ENCODE measurements around the gene SLC7A7.

The SLC7A7 gene

GRCh38 chr14:22850944-22851764 lies 35.9 kb upstream of the SLC7A7 start:
- WGBS, result 88% methylated on average over 9 of the region's 9 CpGs
- Histone ChIP-seq H3K9ac (ENCODE audit: low read depth, low read length) (no peak overlapping the region), H3K27ac (ENCODE audit: low read depth, low read length) (no peak overlapping the region), H3K4me3 (ENCODE audit: low read length) (no peak overlapping the region), H3K27me3 (ENCODE audit: insufficient read depth, low read length) (no peaks in the 10 kb centered on the region), H3K36me3 (ENCODE audit: insufficient read depth, low read length) (0 out of 2 replicates have a peak, but pooled peaks cover 4% of the 10 kb centered on the region), H3K9me3 (ENCODE audit: insufficient read depth, low read depth, low read length) (no peaks in the 10 kb centered on the region), H3K4me1 (ENCODE audit: insufficient read depth, low read length) (peaks cover 24% of the 10 kb centered on the region)

GRCh38 chr14:22849212-22849819 lies 34.1 kb upstream of the SLC7A7 start:
- H3K9me3 ChIP-seq (ENCODE audit: insufficient read depth, low read depth, low read length), result no peaks in the 10 kb centered on the region
- no peaks in the 10 kb centered on the region for H3K27me3 ChIP-seq (ENCODE audit: insufficient read depth, low read length)
- no peak overlapping the region for H3K27ac ChIP-seq (ENCODE audit: low read depth, low read length)
- H3K4me1 ChIP-seq (ENCODE audit: insufficient read depth, low read length), result peaks cover 24% of the 10 kb centered on the region
- WGBS, result 78% methylated on average over 16 of the region's 19 CpGs
- no peak overlapping the region for H3K9ac ChIP-seq (ENCODE audit: low read depth, low read length)
- H3K4me3 ChIP-seq (ENCODE audit: low read length), result no peak overlapping the region
- H3K36me3 ChIP-seq (ENCODE audit: insufficient read depth, low read length), result peaks cover 20% of the 10 kb centered on the region

GRCh38 chr14:22848351-22849164 lies 33.3 kb upstream of the SLC7A7 start:
- H3K9me3 ChIP-seq (ENCODE audit: insufficient read depth, low read depth, low read length), result no peaks in the 10 kb centered on the region
- H3K36me3 ChIP-seq (ENCODE audit: insufficient read depth, low read length), result peaks cover 27% of the 10 kb centered on the region
- H3K27ac ChIP-seq (ENCODE audit: low read depth, low read length), result 0 out of 2 replicates have a peak overlapping the region, but pooled peaks have one; percentile 16
- H3K27me3 ChIP-seq (ENCODE audit: insufficient read depth, low read length), result no peaks in the 10 kb centered on the region
- peaks cover 24% of the 10 kb centered on the region for H3K4me1 ChIP-seq (ENCODE audit: insufficient read depth, low read length)
- H3K4me3 ChIP-seq (ENCODE audit: low read length), result no peak overlapping the region
- 0 out of 2 replicates have a peak overlapping the region, but pooled peaks have one; percentile 0 for H3K9ac ChIP-seq (ENCODE audit: low read depth, low read length)
- 67% methylated on average over 11 of the region's 12 CpGs for WGBS

GRCh38 chr14:22847661-22848341 lies 32.6 kb upstream of the SLC7A7 start:
- WGBS, result 77% methylated on average over 14 of the region's 14 CpGs
- Histone ChIP-seq H3K9ac (ENCODE audit: low read depth, low read length) (no peak overlapping the region), H3K27ac (ENCODE audit: low read depth, low read length) (0 out of 2 replicates have a peak overlapping the region, but pooled peaks have one; percentile 16)

GRCh38 chr14:22846811-22847307 lies 31.6 kb upstream of the SLC7A7 start:
- no peaks in the 10 kb centered on the region for H3K27me3 ChIP-seq (ENCODE audit: insufficient read depth, low read length)
- H3K4me3 ChIP-seq (ENCODE audit: low read length), result no peak overlapping the region
- H3K27ac ChIP-seq (ENCODE audit: low read depth, low read length), result no peak overlapping the region
- no peak overlapping the region for H3K9ac ChIP-seq (ENCODE audit: low read depth, low read length)
- no peaks in the 10 kb centered on the region for H3K9me3 ChIP-seq (ENCODE audit: insufficient read depth, low read depth, low read length)
- H3K4me1 ChIP-seq (ENCODE audit: insufficient read depth, low read length), result peaks cover 19% of the 10 kb centered on the region
- peaks cover 43% of the 10 kb centered on the region for H3K36me3 ChIP-seq (ENCODE audit: insufficient read depth, low read length)
- WGBS, result 84% methylated on average over 11 of the region's 11 CpGs

More at GRCh38 chr14:22847661-22848341, 32.6 kb upstream of the SLC7A7 start:
- Histone ChIP-seq H3K36me3 (ENCODE audit: insufficient read depth, low read length) (peaks cover 34% of the 10 kb centered on the region), H3K4me3 (ENCODE audit: low read length) (no peak overlapping the region), H3K4me1 (ENCODE audit: insufficient read depth, low read length) (peaks cover 22% of the 10 kb centered on the region), H3K27me3 (ENCODE audit: insufficient read depth, low read length) (no peaks in the 10 kb centered on the region), H3K9me3 (ENCODE audit: insufficient read depth, low read depth, low read length) (no peaks in the 10 kb centered on the region)

GRCh38 chr14:22845821-22846625 lies 30.8 kb upstream of the SLC7A7 start:
- Histone ChIP-seq H3K9me3 (ENCODE audit: insufficient read depth, low read depth, low read length) (no peaks in the 10 kb centered on the region), H3K27ac (ENCODE audit: low read depth, low read length) (no peak overlapping the region), H3K4me3 (ENCODE audit: low read length) (no peak overlapping the region), H3K4me1 (ENCODE audit: insufficient read depth, low read length) (peaks cover 19% of the 10 kb centered on the region), H3K36me3 (ENCODE audit: insufficient read depth, low read length) (peaks cover 52% of the 10 kb centered on the region), H3K27me3 (ENCODE audit: insufficient read depth, low read length) (no peaks in the 10 kb centered on the region), H3K9ac (ENCODE audit: low read depth, low read length) (no peak overlapping the region)
- 92% methylated on average over 25 of the region's 26 CpGs for WGBS

- H3K9ac ChIP-seq (ENCODE audit: low read depth, low read length), result no peak overlapping the region
Observed at GRCh38 chr14:22845103-22845394, 29.8 kb upstream of the SLC7A7 start.

GRCh38 chr14:22844221-22845102 lies 29.2 kb upstream of the SLC7A7 start:
- no peak overlapping the region for H3K4me3 ChIP-seq (ENCODE audit: low read length)
- 94% methylated on average over 22 of the region's 22 CpGs for WGBS

More at GRCh38 chr14:22845103-22845394, 29.8 kb upstream of the SLC7A7 start:
- WGBS, result 95% methylated on average over 9 of the region's 9 CpGs
- peaks cover 53% of the 10 kb centered on the region for H3K36me3 ChIP-seq (ENCODE audit: insufficient read depth, low read length)
- peaks cover 19% of the 10 kb centered on the region for H3K4me1 ChIP-seq (ENCODE audit: insufficient read depth, low read length)
- no peak overlapping the region for H3K4me3 ChIP-seq (ENCODE audit: low read length)
- H3K9me3 ChIP-seq (ENCODE audit: insufficient read depth, low read depth, low read length), result no peaks in the 10 kb centered on the region
- H3K27me3 ChIP-seq (ENCODE audit: insufficient read depth, low read length), result no peaks in the 10 kb centered on the region
- no peak overlapping the region for H3K27ac ChIP-seq (ENCODE audit: low read depth, low read length)

GRCh38 chr14:22843123-22843925 lies 28.1 kb upstream of the SLC7A7 start:
- H3K27me3 ChIP-seq (ENCODE audit: insufficient read depth, low read length), result no peaks in the 10 kb centered on the region
- WGBS, result 92% methylated on average over 21 of the region's 21 CpGs
- peaks cover 53% of the 10 kb centered on the region for H3K36me3 ChIP-seq (ENCODE audit: insufficient read depth, low read length)
- no peaks in the 10 kb centered on the region for H3K9me3 ChIP-seq (ENCODE audit: insufficient read depth, low read depth, low read length)
- H3K4me1 ChIP-seq (ENCODE audit: insufficient read depth, low read length), result peaks cover 20% of the 10 kb centered on the region
- H3K4me3 ChIP-seq (ENCODE audit: low read length), result no peak overlapping the region
- no peak overlapping the region for H3K27ac ChIP-seq (ENCODE audit: low read depth, low read length)
- H3K9ac ChIP-seq (ENCODE audit: low read depth, low read length), result no peak overlapping the region

More at GRCh38 chr14:22844221-22845102, 29.2 kb upstream of the SLC7A7 start:
- no peak overlapping the region for H3K27ac ChIP-seq (ENCODE audit: low read depth, low read length)
- no peak overlapping the region for H3K9ac ChIP-seq (ENCODE audit: low read depth, low read length)
- H3K4me1 ChIP-seq (ENCODE audit: insufficient read depth, low read length), result peaks cover 20% of the 10 kb centered on the region
- H3K9me3 ChIP-seq (ENCODE audit: insufficient read depth, low read depth, low read length), result no peaks in the 10 kb centered on the region
- H3K27me3 ChIP-seq (ENCODE audit: insufficient read depth, low read length), result no peaks in the 10 kb centered on the region
- H3K36me3 ChIP-seq (ENCODE audit: insufficient read depth, low read length), result peaks cover 53% of the 10 kb centered on the region
